Stimulated activated CD4-positive, alpha-beta T cell treated with anti-CD3 and anti-CD28 coated beads, Interleukin-12 subunit alpha, Interleukin-12 subunit beta, amount 100 ng/mL, for 24 hours (primary cell): ENCODE data around the gene PPFIBP2.
"Not testable (repeated sequence)": the region's sequence is repeated elsewhere in the genome, so short reads cannot be mapped to it uniquely, and the experiment has no call there.

ENCODE experiments used
- DNase-seq, 2 experiments: peaks; one replicate each; pipeline ENCODE4 v3.0.0-alpha.2; 2020; ENCODE audit warnings: low read depth in 2 of 2

Gene PPFIBP2

GRCh38 chr11:7635137-7635536 is 121.3 kb downstream of the PPFIBP2 start:
- DNase-seq, result no peak

GRCh38 chr11:7635708-7636107 is 121.9 kb downstream of the PPFIBP2 start:
- no peak for DNase-seq

DNA sequence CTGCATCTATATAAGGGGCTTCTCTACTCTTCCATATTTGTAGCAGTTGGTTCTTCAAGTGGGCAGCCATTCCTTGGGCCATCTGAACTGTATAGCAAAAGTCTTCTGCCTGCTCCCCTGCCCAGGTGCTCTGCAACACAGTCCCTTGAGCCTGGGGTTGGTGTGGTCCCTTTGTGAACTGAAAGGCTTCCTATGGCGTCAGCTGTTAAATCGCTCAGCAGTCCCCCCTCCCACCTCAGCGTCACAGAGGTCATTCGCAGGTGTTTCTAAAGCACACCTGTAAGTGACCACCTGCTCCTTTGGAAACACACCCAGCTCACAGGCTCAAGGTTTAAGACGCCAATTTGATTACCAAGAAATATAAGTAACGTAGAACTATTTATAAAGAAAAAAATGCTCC is 122.6 kb downstream of the PPFIBP2 start:
- DNase-seq, result no peak

GRCh38 chr11:7637447-7638157 is 123.8 kb downstream of the PPFIBP2 start:
- no peak for DNase-seq

DNA sequence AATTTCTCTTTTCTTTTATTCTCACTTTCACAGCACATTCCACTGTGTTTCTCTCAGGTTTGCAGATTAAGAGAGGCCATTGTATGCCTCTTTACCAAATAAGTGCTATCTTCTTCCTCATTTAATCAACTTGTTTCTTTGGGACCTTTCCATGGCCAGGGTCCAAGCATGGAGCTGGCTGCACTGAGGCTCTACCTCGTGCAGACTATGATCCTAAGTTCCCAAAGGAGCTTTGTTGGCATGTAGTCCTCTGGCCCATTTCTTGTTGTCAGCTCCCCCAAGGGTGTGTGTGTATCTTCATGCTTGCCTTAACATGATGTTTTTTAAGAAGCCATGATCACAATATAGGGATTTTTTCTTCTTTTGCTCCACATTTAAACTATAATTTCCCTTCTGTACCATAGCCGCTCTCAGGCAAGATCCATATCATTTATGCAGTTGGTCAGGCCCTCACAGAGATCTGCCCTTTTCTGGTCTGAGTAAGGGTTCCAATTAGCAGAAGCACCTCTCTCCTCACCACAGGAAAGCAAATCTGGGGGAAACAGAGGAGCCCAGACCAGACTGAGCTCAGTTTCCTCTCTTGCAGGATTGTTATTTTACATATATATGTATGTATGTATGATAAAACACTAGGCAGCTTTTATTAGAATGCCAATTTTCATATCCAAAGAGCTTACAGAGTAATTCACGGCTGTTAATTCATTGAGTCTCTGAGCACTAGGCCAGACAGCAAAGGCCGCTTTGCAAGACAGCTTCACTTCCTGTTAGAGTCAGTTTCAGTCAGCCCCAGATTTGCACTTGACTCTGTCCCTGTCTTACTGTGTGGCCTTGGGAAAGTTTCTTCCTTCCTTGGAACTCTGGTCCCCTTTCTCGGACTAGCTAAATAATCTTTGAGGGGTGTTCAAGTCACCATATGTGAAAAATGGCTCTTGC is 125.2 kb downstream of the PPFIBP2 start:
- no peak for DNase-seq

DNA sequence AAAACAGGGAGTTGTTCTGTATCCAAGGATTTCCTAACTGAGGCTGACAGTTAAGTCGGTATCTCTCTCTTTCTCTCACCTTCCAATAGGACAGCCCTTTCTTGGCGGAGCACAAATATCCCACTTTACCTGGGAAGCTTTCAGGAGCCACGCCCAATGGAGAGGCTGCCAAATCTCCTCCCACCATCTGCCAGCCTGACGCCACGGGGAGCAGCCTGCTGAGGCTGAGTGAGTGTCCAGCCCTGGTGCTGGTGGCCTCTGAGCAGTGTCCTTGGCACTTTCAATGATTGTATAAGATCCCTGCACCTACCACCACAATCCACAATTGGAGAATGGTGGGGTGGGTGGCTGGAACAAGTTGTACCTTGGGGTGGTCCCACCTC is 125.8 kb downstream of the PPFIBP2 start:
- no peak for DNase-seq

DNA sequence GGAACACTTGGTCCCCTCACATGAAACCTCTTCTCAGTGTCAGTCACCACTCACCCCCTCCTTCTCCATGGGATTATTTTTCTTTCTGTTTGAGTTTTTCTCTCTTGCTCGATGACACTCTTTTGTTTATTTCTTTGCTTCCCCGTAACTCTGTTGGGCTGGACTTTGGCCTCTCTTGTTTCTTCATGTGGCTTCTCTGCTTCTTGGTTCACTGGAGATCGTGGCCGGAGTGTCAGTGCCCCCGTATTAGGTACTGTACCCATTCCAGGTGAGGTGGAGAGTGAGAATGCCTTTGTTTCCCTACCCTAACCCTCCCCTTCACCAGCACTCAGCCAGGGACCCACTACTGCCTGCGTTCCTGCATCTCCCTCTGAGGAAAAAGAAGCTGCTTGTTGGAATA is 127.0 kb downstream of the PPFIBP2 start:
- no peak for DNase-seq

GRCh38 chr11:7642747-7643146 is 128.9 kb downstream of the PPFIBP2 start:
- no peak for DNase-seq

DNA sequence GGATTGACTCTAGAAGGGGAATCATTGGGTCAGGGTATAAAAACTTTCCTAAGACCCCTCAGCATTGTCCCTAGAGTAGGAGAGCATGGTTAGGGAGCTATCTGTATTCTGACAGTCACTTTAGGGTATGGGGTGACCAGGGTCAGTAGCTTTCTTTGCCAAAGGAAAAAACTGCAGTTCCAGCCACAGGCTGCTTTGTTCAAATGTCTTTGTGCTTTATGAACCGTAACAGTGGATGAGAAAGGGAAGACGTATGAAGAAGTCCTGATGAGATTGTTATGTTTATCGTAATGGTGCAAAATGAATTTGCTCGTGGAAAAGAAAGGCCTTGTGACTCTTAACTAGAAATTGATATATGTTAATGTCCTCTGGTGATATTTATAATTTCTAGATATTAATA is 129.5 kb downstream of the PPFIBP2 start:
- DNase-seq, result no peak

- no peak for DNase-seq
Observed at GRCh38 chr11:7645206-7645605, 131.4 kb downstream of the PPFIBP2 start.

GRCh38 chr11:7646866-7647265 is 133.1 kb downstream of the PPFIBP2 start:
- DNase-seq, result no peak

- no peak for DNase-seq
Observed at GRCh38 chr11:7648264-7648663, 134.5 kb downstream of the PPFIBP2 start.

DNA sequence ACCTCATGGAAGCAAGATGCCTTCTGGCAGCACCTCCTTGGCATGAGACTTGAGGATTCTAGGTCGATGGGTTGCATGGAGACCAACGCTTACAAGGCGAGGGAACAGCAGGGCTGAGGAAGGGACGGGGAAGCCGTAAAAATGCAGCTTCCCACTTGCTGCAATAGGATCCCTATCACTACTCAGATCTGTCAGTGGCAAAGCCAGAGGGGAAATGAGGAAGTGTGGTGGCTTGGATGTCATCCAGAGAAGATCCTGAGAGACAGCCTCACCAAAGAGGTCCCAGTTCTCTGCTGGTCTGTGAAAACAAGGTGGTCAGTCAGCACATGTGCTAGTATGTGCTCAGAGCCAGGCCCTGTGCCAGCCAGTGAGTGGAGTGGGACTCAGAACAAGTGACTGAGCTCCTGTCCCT is 137.3 kb downstream of the PPFIBP2 start:
- DNase-seq, result no peak

DNA sequence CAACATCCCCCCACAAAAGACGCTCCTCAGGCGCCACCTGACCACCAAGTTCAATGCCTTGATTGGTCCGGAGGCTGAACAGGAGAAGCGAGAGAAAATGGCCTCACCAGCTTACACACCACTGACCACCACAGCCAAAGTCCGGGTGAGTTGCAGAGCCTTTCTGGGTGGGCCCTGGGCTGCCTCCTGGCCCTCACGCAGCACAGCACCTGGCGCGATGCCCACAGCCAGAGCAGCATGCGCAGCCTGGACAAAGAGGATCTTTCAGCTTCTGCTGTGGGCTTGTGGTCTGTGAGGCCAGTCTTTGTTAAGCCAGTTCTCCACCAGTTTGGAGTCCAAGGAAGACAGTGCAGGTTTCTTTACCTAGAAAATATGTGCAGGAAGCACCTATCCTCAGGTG is 137.9 kb downstream of the PPFIBP2 start:
- no peak for DNase-seq

GRCh38 chr11:7654195-7654705 is 140.5 kb downstream of the PPFIBP2 start:
- no peak for DNase-seq

- DNase-seq, result no peak
Observed at GRCh38 chr11:7655253-7656217, 141.7 kb downstream of the PPFIBP2 start.

DNA sequence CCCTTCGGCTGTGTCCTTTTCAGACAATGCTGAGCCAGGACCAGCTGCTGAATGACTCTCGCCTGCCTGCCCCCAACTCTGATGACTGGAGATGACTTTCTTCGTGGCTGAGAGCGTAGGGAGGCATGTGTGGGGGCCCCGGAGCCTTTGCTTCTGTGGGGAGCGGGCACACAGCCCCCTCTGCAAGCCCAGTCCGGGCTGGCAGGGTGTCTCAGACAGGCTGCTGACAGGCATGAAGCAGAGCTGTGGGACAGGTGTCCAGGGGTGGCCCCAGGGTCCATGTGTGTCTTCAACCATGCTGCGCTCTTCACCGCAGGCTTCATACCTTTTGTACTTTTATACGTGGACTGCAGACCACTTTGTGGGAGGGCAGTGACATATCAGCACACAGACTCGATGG is 142.9 kb downstream of the PPFIBP2 start:
- no peak for DNase-seq

GRCh38 chr11:7657306-7658025 is 143.7 kb downstream of the PPFIBP2 start:
- no peak for DNase-seq

DNA sequence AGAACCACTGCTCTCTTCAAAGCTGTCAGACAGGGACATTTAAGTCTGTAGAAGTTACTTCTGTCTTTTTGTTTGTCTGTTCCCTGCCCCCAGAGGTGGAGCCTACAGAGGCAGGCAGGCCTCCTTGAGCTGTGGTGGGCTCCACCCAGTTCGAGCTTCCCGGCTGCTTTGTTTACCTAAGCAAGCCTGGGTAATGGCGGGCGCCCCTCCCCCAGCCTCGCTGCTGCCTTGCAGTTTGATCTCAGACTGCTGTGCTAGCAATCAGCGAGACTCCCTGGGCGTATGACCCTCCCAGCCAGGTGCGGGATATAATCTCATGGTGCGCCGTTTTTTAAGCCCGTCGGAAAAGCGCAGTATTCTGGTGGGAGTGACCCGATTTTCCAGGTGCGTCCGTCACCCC is 149.7 kb downstream of the PPFIBP2 start:
- DNase-seq, result not testable (repeated sequence)

- no peak for DNase-seq
Observed at GRCh38 chr11:7664867-7665266, 151.1 kb downstream of the PPFIBP2 start.
